ENCODE data around the gene TLE4.

Gene TLE4

GRCh38 chr9:79693750-79694149 lies 122.0 kb downstream of the TLE4 start:
- no peak for DNase-seq

GRCh38 chr9:79694208-79694607 lies 122.4 kb downstream of the TLE4 start:
- DNase-seq = no peak

- no peak for DNase-seq
Observed at GRCh38 chr9:79694676-79695400, 123.1 kb downstream of the TLE4 start.

DNA sequence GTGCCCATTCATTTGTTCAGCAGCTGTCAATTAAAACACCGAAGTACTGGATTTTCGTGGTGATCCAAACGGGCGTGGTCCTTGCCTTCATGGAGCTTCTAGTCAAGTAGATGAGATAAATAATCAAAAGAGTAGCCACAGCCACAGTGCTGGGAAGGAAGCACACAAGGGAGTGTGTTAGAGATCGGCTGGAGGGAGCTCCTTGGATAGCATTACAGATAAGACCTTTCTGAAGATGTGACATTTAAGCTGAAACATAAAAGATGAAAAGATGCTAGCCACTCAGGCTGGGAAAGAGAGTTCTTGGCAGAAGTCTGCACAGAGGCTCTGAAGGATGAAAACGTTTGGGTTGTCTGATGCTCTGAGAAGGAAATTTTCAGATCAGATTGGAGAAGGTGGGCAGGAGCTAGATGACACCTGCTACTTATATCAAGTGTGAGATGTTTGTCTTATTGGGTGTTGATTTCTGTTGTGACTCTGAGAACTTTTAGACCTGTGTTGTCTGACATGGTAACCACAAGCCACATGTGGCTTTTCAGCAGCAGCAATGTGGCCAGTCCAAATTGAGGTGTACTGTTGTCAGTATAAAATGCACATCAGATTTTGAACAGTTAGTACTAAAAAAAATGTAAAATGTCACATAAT lies 123.9 kb downstream of the TLE4 start:
- DNase-seq = no peak

GRCh38 chr9:79698967-79699366 lies 127.2 kb downstream of the TLE4 start:
- DNase-seq = peak in 2 of 4 experiments; percentile 28 to 35

DNA sequence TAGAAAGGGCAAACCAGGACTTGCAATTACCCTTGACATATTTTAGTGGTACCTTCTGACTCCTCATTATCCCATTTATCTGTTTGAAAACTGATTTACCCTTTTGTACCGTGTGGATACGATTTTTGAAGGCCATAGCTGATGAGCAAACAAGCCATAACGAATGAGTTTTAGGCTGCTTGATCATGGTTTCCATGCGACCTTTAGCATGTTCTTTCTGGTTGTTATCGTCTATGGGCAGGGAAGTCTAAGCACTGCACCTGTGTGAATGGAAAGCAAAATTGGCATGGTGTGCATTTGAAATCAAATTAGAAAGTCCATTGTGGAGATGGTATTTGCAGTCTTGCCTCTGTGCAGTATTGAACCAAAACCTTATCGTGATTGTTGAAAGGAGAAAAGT lies 127.7 kb downstream of the TLE4 start:
- DNase-seq = no peak

GRCh38 chr9:79700607-79701360 lies 129.0 kb downstream of the TLE4 start:
- DNase-seq = no peak

- DNase-seq = peak; percentile 85 to 93 (median 89)
Observed at GRCh38 chr9:79701651-79702050, 129.9 kb downstream of the TLE4 start.

- no peak for DNase-seq
Observed at GRCh38 chr9:79705704-79706103, 133.9 kb downstream of the TLE4 start.

DNA sequence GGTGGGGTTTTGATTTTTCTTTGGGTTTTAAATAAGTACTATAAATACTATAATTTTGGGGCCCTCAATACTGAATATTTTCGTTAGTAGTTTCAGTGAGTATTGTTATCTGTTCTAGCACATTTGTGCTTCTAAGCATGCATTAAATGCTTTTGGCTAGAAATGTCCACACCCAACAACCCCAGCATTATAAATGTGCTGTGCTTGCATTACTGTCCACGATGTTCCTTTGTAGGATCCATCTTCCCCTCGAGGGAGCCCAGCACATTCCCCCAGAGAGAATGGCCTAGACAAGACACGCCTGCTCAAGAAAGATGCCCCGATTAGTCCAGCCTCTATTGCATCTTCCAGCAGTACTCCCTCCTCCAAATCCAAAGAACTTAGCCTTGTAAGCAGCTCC lies 134.7 kb downstream of the TLE4 start:
- no peak for DNase-seq

- no peak for DNase-seq
Observed at GRCh38 chr9:79707589-79707988, 135.8 kb downstream of the TLE4 start.

GRCh38 chr9:79708541-79708940 lies 136.8 kb downstream of the TLE4 start:
- no peak for DNase-seq

DNA sequence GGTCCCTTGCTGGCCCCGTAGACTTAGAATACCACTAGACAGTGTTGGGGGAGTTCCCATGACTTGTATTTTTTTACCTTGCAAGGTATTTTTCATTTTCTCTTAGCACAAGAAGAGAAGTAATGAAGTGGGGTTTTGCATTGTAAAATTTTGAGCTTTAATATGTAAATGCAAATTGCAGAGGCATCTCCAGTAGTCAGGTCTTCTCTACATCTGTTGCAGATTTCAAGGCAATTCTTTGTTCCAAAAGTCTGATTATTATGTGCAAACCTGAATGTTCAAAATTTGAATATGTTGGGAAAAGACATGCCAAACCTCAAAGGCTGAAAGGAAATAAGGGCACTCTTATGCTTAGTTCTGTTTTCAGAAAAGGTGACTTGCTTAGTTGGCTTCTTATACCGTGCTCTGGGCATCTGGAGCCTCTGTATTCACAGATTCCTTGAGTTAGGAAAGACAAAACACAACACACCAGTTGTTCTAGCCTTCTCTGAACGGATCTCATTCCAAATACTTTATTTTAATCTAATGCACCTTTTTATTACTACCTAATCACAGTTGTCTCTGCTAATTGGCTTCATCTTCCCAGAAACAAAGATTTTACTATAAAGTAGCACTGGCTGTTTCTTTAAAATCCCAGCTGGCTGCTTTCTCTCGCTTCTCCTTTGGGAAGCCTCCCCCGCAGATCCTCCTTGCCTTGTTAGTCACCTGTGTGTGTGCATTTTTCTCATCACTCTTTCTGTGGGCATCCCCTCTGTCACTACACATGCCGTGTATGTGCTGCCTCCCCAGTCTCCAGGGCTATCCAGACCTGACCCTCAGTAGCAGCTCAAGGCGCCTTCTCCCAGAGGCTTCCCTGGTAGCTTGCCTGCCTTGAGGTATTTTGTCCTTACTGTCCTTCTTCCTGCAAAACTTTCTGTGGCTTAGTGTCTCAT lies 138.2 kb downstream of the TLE4 start:
- no peak for DNase-seq

GRCh38 chr9:79711874-79712273 lies 140.1 kb downstream of the TLE4 start:
- no peak for DNase-seq

DNA sequence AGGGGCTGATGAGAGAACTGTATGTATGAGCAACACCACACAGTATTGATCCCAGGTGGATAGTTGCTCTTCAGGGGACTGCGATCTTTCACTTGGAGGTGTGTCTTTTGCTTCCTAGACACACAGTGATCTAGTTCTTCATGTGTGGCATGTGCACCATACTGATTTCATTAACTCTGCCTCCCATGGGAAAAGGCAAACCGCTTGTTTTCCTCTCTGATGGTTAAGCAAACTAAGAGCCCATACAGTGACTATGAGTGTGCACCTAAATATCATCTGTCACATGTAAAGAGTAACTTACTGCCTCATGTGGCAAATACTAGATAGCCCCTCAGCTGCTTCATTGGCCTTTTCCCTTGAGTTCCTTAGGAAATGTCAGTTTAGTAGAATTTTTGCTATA lies 147.3 kb downstream of the TLE4 start:
- DNase-seq = no peak

DNA sequence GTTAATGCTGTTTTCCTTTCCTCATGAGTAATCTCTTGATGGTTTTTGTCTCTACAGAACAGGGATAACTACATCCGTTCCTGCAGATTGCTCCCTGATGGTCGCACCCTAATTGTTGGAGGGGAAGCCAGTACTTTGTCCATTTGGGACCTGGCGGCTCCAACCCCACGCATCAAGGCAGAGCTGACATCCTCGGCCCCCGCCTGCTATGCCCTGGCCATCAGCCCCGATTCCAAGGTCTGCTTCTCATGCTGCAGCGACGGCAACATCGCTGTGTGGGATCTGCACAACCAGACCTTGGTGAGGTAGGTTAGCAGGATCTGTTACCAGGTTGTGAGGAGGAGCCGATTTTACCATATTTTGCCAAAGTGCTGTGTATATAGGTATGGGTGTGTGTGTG lies 148.2 kb downstream of the TLE4 start:
- DNase-seq = no peak

DNA sequence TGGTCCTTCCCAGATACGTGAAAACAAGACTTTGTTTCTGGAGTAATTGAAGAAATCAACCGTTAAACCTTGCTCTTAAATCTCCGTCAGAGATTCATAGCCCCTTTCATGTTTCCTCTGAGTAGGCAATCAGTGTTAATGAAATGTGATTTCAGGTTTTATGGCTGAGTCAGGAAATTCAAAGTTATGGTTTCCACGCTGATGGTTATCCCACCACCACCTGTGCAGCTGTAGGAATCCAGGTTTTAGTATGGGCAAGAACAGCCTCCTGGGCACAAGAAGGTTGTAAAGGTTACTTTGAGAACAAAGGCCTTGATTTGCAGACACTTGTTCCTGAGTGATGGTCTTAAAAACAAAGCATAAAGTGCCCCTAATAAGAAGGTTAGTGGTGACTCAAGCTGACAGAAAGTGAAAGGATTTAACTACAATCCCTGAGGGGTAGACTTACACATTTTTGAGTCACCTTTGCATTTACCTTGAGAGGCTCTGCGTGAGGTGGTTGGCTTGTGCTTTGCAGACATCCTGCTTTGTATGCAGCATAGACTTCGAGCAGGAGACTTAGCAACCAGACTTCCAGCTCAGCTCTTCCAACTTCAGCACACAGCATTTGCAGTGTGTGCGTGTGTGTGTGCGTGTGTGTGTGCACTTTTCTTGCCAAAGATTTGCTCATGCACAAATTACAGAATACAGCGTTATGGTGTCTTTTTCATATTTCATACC lies 159.6 kb downstream of the TLE4 start:
- DNase-seq = no peak

DNA sequence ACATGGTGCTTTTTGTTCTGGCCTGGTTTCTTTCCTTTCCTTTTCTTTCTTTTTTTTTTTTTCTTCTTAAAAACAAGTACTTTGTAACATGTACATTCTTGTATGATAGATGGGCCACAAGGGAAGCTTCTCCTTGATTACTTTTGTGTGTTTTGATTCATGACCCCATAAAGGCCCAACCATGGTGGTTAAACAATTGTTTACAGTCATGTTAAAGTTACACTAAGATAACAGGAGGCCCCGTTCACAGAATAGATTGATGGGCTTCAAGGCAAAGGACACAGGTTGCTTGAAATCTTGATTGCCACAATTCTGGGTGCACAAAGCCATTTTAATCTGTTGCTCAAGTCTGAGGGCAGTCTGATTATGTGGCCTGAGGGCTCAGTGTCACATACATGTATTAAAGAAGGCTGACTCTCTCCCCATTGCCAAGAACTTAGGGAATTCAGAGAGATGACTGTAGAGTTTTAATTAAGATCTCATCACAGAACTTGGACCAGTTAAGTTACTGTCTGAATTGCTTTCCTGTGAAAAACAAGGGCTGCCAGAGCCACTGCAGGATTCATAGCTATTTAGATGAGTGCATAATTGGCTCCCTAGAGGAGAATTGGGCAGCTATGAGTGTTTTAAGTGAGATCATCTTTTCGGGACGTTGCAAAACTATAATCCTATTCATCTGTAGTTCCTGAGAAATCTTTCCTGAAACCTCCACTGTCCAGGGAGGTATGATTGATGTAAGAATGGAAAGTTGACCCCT lies 163.4 kb downstream of the TLE4 start:
- no peak for DNase-seq

DNA sequence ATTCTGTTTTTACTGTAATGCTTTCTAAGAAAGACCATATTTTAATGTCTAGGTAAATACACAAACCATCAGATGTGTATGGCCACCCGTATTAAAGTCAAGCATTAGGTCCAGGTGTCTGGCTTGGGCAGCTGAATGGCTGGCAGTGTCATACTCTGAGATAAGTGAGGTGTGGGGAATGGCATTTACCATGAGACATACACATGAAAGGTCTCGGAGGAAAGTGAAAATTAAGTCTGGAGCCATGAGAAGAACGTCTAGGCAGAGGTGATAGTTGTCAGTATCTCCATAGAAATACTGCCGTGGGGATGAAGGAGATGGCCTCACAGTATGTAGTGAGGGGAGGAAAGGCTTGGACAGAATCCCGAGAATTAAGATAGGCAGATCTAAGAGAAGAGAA lies 164.3 kb downstream of the TLE4 start:
- no peak for DNase-seq

GRCh38 chr9:79741381-79741780 lies 169.6 kb downstream of the TLE4 start:
- DNase-seq = no peak

GRCh38 chr9:79742110-79742721 lies 170.5 kb downstream of the TLE4 start:
- no peak for DNase-seq

Data from suppressor macrophage (primary cell).